ENCODE measurements around the gene DBH. TPM values are rescaled to one million over a fixed set of nuclear protein-coding genes. Genes with fewer than 3 reads are reported as not detected.
A peak's percentile ranks its signal among the peaks of the same experiment; 100 is the strongest.

Gene DBH
- total and polyA plus RNA-seq, 2 of the 13 experiments (the other 11 are each of a cell fraction or from before 2014, with no cell fraction given), result not detected

DNA sequence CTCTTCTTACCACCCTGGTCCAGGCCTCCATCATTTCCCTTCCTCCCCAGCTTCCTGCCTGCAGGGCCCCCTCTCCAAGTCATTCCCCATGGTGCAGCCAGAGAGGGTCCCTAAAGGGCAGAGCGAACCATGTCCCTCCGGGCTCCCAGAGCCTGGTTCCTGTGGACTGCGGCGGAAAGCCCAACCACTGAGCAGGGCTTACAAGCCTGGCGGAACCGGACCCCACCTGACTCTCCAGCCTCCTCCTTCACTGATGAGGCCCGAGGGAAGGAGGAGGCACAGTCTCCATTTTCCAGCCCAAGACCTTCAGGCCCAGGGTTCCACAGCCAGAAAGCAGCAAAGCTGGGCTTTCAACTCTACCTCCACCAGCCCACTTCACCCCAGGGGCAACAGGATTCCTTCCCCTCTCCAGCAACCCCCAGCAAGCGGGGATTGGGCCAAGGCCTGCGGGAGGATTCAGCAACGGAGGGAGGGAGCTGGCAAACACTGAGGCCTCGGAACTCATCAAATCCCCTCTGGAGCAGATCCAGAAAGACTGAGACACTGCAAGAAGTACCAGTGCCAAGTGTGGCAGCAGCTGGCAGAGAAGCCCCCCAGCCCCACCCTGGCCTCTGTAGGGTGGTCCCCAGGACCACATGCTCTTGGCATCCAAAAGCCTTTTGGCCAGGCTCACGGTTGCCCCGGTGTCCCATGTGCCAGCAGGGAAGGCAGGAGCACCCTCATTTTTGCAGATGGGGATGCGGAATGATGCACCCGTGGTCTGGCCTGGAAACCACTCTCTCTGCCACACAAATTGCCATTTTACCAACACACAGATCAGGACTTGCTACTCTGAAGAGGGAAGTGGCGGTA is 30.1 kb upstream of the DBH start (continued):
- TF ChIP-seq HNRNPL (IDR thresholded peaks at IDR 0.05; ENCODE audit: low read depth, low read length), result no peak

DNA sequence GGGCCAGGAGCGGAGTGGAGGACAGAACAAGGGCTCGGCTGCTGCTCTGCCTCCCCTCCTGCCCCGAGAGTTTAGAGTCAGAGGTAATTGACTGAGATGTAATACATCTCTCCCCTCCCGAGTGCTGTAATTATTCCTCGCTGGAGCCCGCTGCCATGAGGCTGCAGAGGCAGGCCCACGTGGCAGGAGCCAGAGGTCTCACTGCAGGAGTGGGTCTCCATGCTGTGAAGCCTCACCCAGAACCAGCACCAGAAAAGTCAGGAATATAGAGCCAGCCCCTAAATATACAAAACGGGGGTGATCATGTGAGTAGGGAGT is 29.5 kb upstream of the DBH start:
- TF ChIP-seq, protein P1, sequence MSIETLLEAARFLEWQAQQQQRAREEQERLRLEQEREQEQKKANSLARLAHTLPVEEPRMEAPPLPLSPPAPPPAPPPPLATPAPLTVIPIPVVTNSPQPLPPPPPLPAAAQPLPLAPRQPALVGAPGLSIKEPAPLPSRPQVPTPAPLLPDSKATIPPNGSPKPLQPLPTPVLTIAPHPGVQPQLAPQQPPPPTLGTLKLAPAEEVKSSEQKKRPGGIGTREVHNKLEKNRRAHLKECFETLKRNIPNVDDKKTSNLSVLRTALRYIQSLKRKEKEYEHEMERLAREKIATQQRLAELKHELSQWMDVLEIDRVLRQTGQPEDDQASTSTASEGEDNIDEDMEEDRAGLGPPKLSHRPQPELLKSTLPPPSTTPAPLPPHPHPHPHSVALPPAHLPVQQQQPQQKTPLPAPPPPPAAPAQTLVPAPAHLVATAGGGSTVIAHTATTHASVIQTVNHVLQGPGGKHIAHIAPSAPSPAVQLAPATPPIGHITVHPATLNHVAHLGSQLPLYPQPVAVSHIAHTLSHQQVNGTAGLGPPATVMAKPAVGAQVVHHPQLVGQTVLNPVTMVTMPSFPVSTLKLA (IDR thresholded peaks at IDR 0.05), result 0 out of 2 replicates have a peak, but pooled peaks have one; percentile 23
- no peak for TF ChIP-seq ZNF589 (CRISPR knock-in tag; conservative IDR thresholded peaks at IDR 0.05)
- Histone ChIP-seq H4K20me1 (ENCODE audit: insufficient read depth, low read length) (0 out of 2 replicates have a peak, but pooled peaks cover 10% of the 10 kb centered on the region), H3K27ac (ENCODE audit: extremely low read length, insufficient read depth, low read length) (no peak overlapping the region), H2AFZ (ENCODE audit: low read length) (no peak overlapping the region), H3K36me3 (replicated peaks in 1 of 2; ENCODE audit: control insufficient read depth in 1 of 2, insufficient read depth in 2 of 2, low read length in 2 of 2) (no peaks in the 10 kb centered on the region), H3K4me1 (ENCODE audit: insufficient read depth, low read length) (no peaks in the 10 kb centered on the region), H3K9me3 (ENCODE audit: low read length) (no peaks in the 10 kb centered on the region), H3K9ac (ENCODE audit: insufficient read depth, low read depth, low read length) (no peak overlapping the region), H3K4me3 (replicated peaks in 1 of 3; ENCODE audit: insufficient read depth in 1 of 3, low read depth in 2 of 3, low read length in 3 of 3) (no peak overlapping the region), H3K27me3 (ENCODE audit: control insufficient read depth in 1 of 2, insufficient read depth in 2 of 2, low read length in 2 of 2) (peaks cover 14 to 68% of the 10 kb centered on the region in 2 experiments), H3K4me2 (ENCODE audit: low read depth, low read length) (no peak overlapping the region), H3K79me2 (ENCODE audit: insufficient read depth, low read length) (no peaks in the 10 kb centered on the region)
- in situ Hi-C loops (cut with HindIII; ENCODE audit: extremely low pct_ligation_motif_present, low pct_unique_long_range_greater_than_20kb) (no loop called here), intact Hi-C loops (cut with micrococcal nuclease; ENCODE audit: unreplicated experiment) (no loop called here)
- WGBS (ENCODE audit: low lambda C conversion rate), result 20% methylated on average over 4 of the region's 8 CpGs
- ChIA-PET POLR2A (no interaction called here), CTCF (ENCODE audit: low intra/inter-chr PET ratio, low total read pairs) (no interaction called here)
- DNase-seq (ENCODE audit: low spot score), result no peak
- no peak for ATAC-seq
- no TSS peak for BruUV-seq (replicated peaks)
- no peak for FAIRE-seq

DNA sequence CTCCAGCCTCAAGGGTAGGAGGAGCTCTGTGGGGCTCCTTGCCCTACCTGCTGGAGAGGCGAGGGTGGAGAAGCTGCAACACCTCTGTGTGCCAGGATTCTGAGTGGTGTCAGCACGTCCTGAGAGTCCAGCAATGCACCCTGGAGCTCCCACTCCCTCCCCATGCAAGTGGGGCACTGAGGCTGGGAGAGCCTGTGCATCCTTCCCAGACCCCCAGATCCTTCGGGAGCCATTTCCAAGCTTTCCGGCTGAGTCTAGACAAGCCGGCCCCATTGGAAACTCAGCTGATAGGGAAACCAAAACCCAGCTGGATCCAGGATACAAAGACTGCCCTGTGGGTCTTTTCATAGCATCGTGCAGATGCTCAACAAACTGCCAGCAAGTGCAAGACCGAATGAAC is 28.8 kb upstream of the DBH start:
- 0 out of 2 replicates have a peak, but pooled peaks cover 10% of the 10 kb centered on the region for H4K20me1 ChIP-seq (ENCODE audit: insufficient read depth, low read length)
- TF ChIP-seq ZFP82 (CRISPR knock-in tag; IDR thresholded peaks at IDR 0.05; ENCODE audit: borderline replicate concordance) (no peak), FOSL1 (CRISPR knock-in tag; IDR thresholded peaks at IDR 0.05; ENCODE audit: borderline replicate concordance) (no peak)
- H3K4me1 ChIP-seq (ENCODE audit: insufficient read depth, low read length), result no peaks in the 10 kb centered on the region
- CTCF ChIA-PET (ENCODE audit: low intra/inter-chr PET ratio, low total read pairs), result no interaction called here
- intact Hi-C loops (cut with micrococcal nuclease; ENCODE audit: unreplicated experiment), result no loop called here
- peaks cover 12 to 74% of the 10 kb centered on the region in 2 experiments for H3K27me3 ChIP-seq (ENCODE audit: control insufficient read depth in 1 of 2, insufficient read depth in 2 of 2, low read length in 2 of 2)
- no peak overlapping the region for H3K9ac ChIP-seq (ENCODE audit: insufficient read depth, low read depth, low read length)
- no peaks in the 10 kb centered on the region for H3K36me3 ChIP-seq (replicated peaks in 1 of 2; ENCODE audit: control insufficient read depth in 1 of 2, insufficient read depth in 2 of 2, low read length in 2 of 2)
- no peak for ATAC-seq
- FAIRE-seq, result no peak
- WGBS (ENCODE audit: low lambda C conversion rate), result 0% methylated on average over 3 of the region's 7 CpGs
- BruUV-seq (replicated peaks), result no TSS peak
- no peak for DNase-seq (ENCODE audit: low spot score)
- in situ Hi-C loops (cut with HindIII; ENCODE audit: extremely low pct_ligation_motif_present, low pct_unique_long_range_greater_than_20kb), result no loop called here
- no peak overlapping the region for H2AFZ ChIP-seq (ENCODE audit: low read length)
- no peak overlapping the region for H3K4me3 ChIP-seq (replicated peaks in 1 of 3; ENCODE audit: insufficient read depth in 1 of 3, low read depth in 2 of 3, low read length in 3 of 3)
- POLR2A ChIA-PET, result no interaction called here
- no peak overlapping the region for H3K27ac ChIP-seq (ENCODE audit: extremely low read length, insufficient read depth, low read length)
- H3K4me2 ChIP-seq (ENCODE audit: low read depth, low read length), result no peak overlapping the region
- no peaks in the 10 kb centered on the region for H3K9me3 ChIP-seq (ENCODE audit: low read length)
- no peaks in the 10 kb centered on the region for H3K79me2 ChIP-seq (ENCODE audit: insufficient read depth, low read length)

Measured in HepG2 (cell line).